OCI-LY7 (cell line): ENCODE results near the gene HSD17B13. TPM values are rescaled to one million over a fixed set of nuclear protein-coding genes. Genes with fewer than 3 reads are reported as not detected.
"Not testable (repeated sequence)": the region's sequence is repeated elsewhere in the genome, so short reads cannot be mapped to it uniquely, and the experiment has no call there.

Experiments
- BruUV-seq: library from RNA; stranded (reverse); fragments of 400-500 nt; replicated peaks from 2 replicates; lab custom pipeline; 2021; lab: Mats Ljungman, UMichigan
- CTCF ChIA-PET: fragments of 300-600 bp; sonication (Branson Sonifier 250); formaldehyde crosslinking; loops from one replicate; lab custom pipeline; 2022; ENCODE audit warnings: antibody characterized with exemption; ENCODE audit not compliant: unreplicated experiment; lab: Charles Lee
- POLR2A ChIA-PET: fragments of 300-600 bp; sonication (Branson Sonifier 250); formaldehyde crosslinking; loops from one replicate; lab custom pipeline; 2022; ENCODE audit warnings: antibody characterized with exemption; lab: Charles Lee
- DNase-seq: peaks from one replicate; pipeline ENCODE4 v3.0.0-alpha.2; 2015; ENCODE audit warnings: low spot score
- H2AFZ ChIP-seq: fragments of 200-600 bp; sonication (generic), shearing (Covaris generic); 2 replicates; pipeline ENCODE4 v1.6.1; 2014; ENCODE audit warnings: mild to moderate bottlenecking, antibody characterized with exemption, low read length, moderate library complexity
- H3K27ac ChIP-seq: fragments of 200-600 bp; sonication (generic); 2 replicates; pipeline ENCODE4 v1.5.1; 2014; ENCODE audit warnings: mixed run types, low read depth, mild to moderate bottlenecking, moderate library complexity, low read length, inconsistent platforms; ENCODE audit not compliant: poor library complexity, severe bottlenecking
- H3K36me3 ChIP-seq: fragments of 200-600 bp; sonication (generic); 2 replicates; pipeline ENCODE4 v1.6.1; 2014; ENCODE audit warnings: mild to moderate bottlenecking, antibody characterized with exemption, low read length, moderate library complexity, mixed read lengths; ENCODE audit not compliant: insufficient read depth
- H3K4me1 ChIP-seq: fragments of 200-600 bp; sonication (generic); 2 replicates; pipeline ENCODE4 v1.5.1; 2014; ENCODE audit warnings: mild to moderate bottlenecking, low read length; ENCODE audit not compliant: insufficient read depth, poor library complexity, severe bottlenecking
- H3K4me2 ChIP-seq: fragments of 200-600 bp; sonication (generic); 2 replicates; pipeline ENCODE4 v1.6.1; 2014; ENCODE audit warnings: mild to moderate bottlenecking, low read length
- H3K4me3 ChIP-seq: fragments of 200-600 bp; sonication (generic); 2 replicates; pipeline ENCODE4 v1.5.1; 2014; ENCODE audit warnings: mild to moderate bottlenecking, low read depth, low read length; ENCODE audit not compliant: poor library complexity, severe bottlenecking
- H3K79me2 ChIP-seq: fragments of 200-600 bp; sonication (generic); 2 replicates; pipeline ENCODE4 v1.6.1; 2016; ENCODE audit warnings: low read depth, mild to moderate bottlenecking, low read length, moderate library complexity, mixed read lengths; ENCODE audit not compliant: insufficient read depth
- H3K9me2 ChIP-seq: fragments of 200-600 bp; sonication (generic); 2 replicates; pipeline ENCODE4 v1.6.1; 2016; ENCODE audit warnings: mild to moderate bottlenecking, low read length, mixed read lengths; ENCODE audit not compliant: insufficient read depth
- H3K9me3 ChIP-seq: fragments of 200-600 bp; sonication (generic); 2 replicates; pipeline ENCODE4 v1.6.1; 2014; ENCODE audit warnings: mild to moderate bottlenecking, mixed run types, low read length, mixed read lengths
- H4K20me1 ChIP-seq: fragments of 200-600 bp; sonication (generic); 2 replicates; pipeline ENCODE4 v1.6.1; 2014; ENCODE audit warnings: mild to moderate bottlenecking, antibody characterized with exemption, low read length, moderate library complexity, mixed read lengths; ENCODE audit not compliant: insufficient read depth
- EZH2phosphoT487 ChIP-seq: fragments of 200-600 bp; sonication (generic); IDR thresholded peaks from 2 replicates; pipeline ENCODE4 v1.6.1; 2018; ENCODE audit warnings: low read depth, borderline replicate concordance, mild to moderate bottlenecking, mixed run types, antibody characterized with exemption, low read length, moderate library complexity, mixed read lengths
- intact Hi-C: fragments of 100-400 bp; cut with micrococcal nuclease; formaldehyde crosslinking; loops from one replicate; pipeline ENCODE4 v1.10.0; 2022; ENCODE audit not compliant: unreplicated experiment
- total RNA-seq, 2 experiments: library from RNA; depleted of rRNA in 1 of 2; stranded (reverse); fragments of >200 nt in 1 of 2; shearing (Covaris generic) in 1 of 2; gene quantifications; 2 replicates each; pipeline ENCODE4 v1.2.3, GENCODE V29; 2014 to 2022
- TF ChIP-seq, protein P1 (sequence below): fragments of 200-600 bp; sonication (generic); conservative IDR thresholded peaks from 2 replicates; pipeline ENCODE4 v1.5.1; 2014; ENCODE audit warnings: mild to moderate bottlenecking, antibody characterized with exemption, low read length, moderate library complexity, mixed read lengths

The HSD17B13 gene
- total RNA-seq, 2 experiments from 2014 or later = not detected

- BruUV-seq = no TSS peak
- Histone ChIP-seq H3K4me3 (no peak overlapping the region), H3K9me3 (no peaks in the 10 kb centered on the region), H3K9me2 (no peaks in the 10 kb centered on the region), H3K36me3 (no peaks in the 10 kb centered on the region), H4K20me1 (no peaks in the 10 kb centered on the region), H3K4me1 (no peaks in the 10 kb centered on the region), H2AFZ (no peak overlapping the region), H3K79me2 (no peaks in the 10 kb centered on the region), H3K4me2 (no peak overlapping the region), H3K27ac (no peak overlapping the region)
- ChIA-PET POLR2A (no interaction called here), CTCF (no interaction called here)
- DNase-seq = no peak
- no peak for TF ChIP-seq EZH2phosphoT487
- TF ChIP-seq, protein P1, sequence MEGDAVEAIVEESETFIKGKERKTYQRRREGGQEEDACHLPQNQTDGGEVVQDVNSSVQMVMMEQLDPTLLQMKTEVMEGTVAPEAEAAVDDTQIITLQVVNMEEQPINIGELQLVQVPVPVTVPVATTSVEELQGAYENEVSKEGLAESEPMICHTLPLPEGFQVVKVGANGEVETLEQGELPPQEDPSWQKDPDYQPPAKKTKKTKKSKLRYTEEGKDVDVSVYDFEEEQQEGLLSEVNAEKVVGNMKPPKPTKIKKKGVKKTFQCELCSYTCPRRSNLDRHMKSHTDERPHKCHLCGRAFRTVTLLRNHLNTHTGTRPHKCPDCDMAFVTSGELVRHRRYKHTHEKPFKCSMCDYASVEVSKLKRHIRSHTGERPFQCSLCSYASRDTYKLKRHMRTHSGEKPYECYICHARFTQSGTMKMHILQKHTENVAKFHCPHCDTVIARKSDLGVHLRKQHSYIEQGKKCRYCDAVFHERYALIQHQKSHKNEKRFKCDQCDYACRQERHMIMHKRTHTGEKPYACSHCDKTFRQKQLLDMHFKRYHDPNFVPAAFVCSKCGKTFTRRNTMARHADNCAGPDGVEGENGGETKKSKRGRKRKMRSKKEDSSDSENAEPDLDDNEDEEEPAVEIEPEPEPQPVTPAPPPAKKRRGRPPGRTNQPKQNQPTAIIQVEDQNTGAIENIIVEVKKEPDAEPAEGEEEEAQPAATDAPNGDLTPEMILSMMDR = no peak
- intact Hi-C loops = no loop called here
Observed at GRCh38 chr4:87342872-87343271, 20.2 kb upstream of the HSD17B13 start.

- BruUV-seq, H3K9me2 ChIP-seq, H3K36me3 ChIP-seq, H3K4me2 ChIP-seq, H3K79me2 ChIP-seq, DNase-seq, H4K20me1 ChIP-seq, H3K9me3 ChIP-seq, intact Hi-C loops, H3K27ac ChIP-seq, H3K4me1 ChIP-seq, H3K4me3 ChIP-seq, H2AFZ ChIP-seq, CTCF ChIA-PET: not testable (repeated sequence)
- POLR2A ChIA-PET = interaction anchor here (1.3 kb wide), 1 partner anchor 17 kb away, joined by 3 read pairs; no protein-coding TSS in a partner anchor
Observed at GRCh38 chr4:87341954-87342635, 19.4 kb upstream of the HSD17B13 start.

DNA sequence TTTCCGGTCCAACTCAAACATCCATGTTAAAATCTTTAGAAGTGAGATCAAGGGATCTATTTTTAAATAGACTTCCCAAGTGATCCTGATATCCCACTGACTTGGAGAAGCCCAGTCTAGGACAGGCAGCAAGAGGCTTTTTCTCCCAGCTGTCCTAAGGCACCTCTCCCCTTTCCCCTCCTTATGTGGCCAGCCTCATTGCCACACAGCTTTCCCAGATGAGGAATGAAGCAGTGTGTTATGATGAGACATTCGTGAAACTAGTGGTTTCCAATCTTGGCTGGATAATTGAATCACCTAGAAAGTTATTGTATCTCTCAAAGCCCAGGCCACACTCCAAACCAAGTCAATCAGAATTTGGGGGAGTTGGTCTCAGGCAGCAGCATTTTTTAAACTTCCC, 16.8 kb upstream of the HSD17B13 start:
- no peak overlapping the region for H3K4me3 ChIP-seq
- H4K20me1 ChIP-seq = no peaks in the 10 kb centered on the region
- TF ChIP-seq, protein P1 = no peak
- TF ChIP-seq EZH2phosphoT487 = no peak
- no peaks in the 10 kb centered on the region for H3K4me1 ChIP-seq
- CTCF ChIA-PET = no interaction called here
- no peak for DNase-seq
- H3K79me2 ChIP-seq = no peaks in the 10 kb centered on the region
- no peaks in the 10 kb centered on the region for H3K9me2 ChIP-seq
- POLR2A ChIA-PET = no interaction called here
- no peak overlapping the region for H3K27ac ChIP-seq
- no peak overlapping the region for H2AFZ ChIP-seq
- no TSS peak for BruUV-seq
- no peaks in the 10 kb centered on the region for H3K9me3 ChIP-seq
- intact Hi-C loops = no loop called here
- H3K4me2 ChIP-seq = no peak overlapping the region
- H3K36me3 ChIP-seq = no peaks in the 10 kb centered on the region
